Right atrium auricular region (tissue), 2 donors: ENCODE measurements around the gene PTPRD. TPM values are rescaled to one million over a fixed set of nuclear protein-coding genes. Genes with fewer than 3 reads are reported as not detected.
A peak's percentile ranks its signal among the peaks of the same experiment; 100 is the strongest.
"Not testable (repeated sequence)": the region's sequence is repeated elsewhere in the genome, so short reads cannot be mapped to it uniquely, and the experiment has no call there.

Experiments
- DNase-seq: peaks from one replicate; pipeline ENCODE4 v3.0.0-alpha.2; 2019; ENCODE audit warnings: low spot score
- H3K27ac ChIP-seq, 2 donors: fragments of 200-600 bp; sonication (generic); 1 replicate in 1 of 2; 2 replicates in 1 of 2; pipeline ENCODE4 v1.5.1; 2016 to 2019
- H3K27me3 ChIP-seq, 2 donors: fragments of 200-600 bp; sonication (generic); one replicate each; pipeline versions ENCODE4 v1.5.1 to v1.6.0; 2017 to 2019
- H3K36me3 ChIP-seq: fragments of 200-600 bp; sonication (generic); one replicate; pipeline ENCODE4 v1.5.1; 2016
- H3K4me1 ChIP-seq, 2 donors: fragments of 200-600 bp; sonication (generic); one replicate each; pipeline versions ENCODE4 v1.5.1 to v1.6.0; 2017 to 2019
- H3K4me3 ChIP-seq, 2 donors: fragments of 200-600 bp; sonication (generic); 1 replicate in 1 of 2; 2 replicates in 1 of 2; pipeline ENCODE4 v1.5.1; 2017 to 2019; ENCODE audit warnings: mild to moderate bottlenecking in 1 of 2, moderate library complexity in 1 of 2
- H3K9me3 ChIP-seq, 2 donors: fragments of 200-600 bp; sonication (generic); one replicate each; pipeline ENCODE4 v1.5.1; 2019
- CTCF ChIP-seq, 2 donors: fragments of 200-600 bp; sonication (generic); IDR thresholded peaks; one replicate each; pipeline ENCODE4 v1.5.1; 2019; ENCODE audit warnings: antibody characterized with exemption in 2 of 2
- total RNA-seq, 2 donors: library from RNA; depleted of rRNA; stranded (reverse); fragments of >200 nt; gene quantifications; one replicate each; pipeline ENCODE4 v1.1.0, GENCODE V29; 2016

PTPRD gene
- total RNA-seq, 2 donors from 2014 or later = 5.5 to 6.6 TPM

- peak; percentile 28 to 62 for TF ChIP-seq CTCF (IDR thresholded peaks at IDR 0.05)
- H3K9me3 ChIP-seq = no peaks in the 10 kb centered on the region
- H3K27me3 ChIP-seq = no peaks in the 10 kb centered on the region
- H3K27ac ChIP-seq = no peak overlapping the region
- H3K4me1 ChIP-seq = no peaks in the 10 kb centered on the region
- H3K4me3 ChIP-seq = no peak overlapping the region
- DNase-seq = no peak
- H3K36me3 ChIP-seq = no peaks in the 10 kb centered on the region
These were observed 246.5 kb downstream of the PTPRD start for GRCh38 chr9:10366171-10366779.

- Histone ChIP-seq H3K4me3 (no peak overlapping the region), H3K27me3 (no peaks in the 10 kb centered on the region)
- TF ChIP-seq CTCF (IDR thresholded peaks at IDR 0.05) = no peak
These were observed 258.2 kb downstream of the PTPRD start for GRCh38 chr9:10354591-10354990.

GRCh38 chr9:10345621-10346020 lies 267.2 kb downstream of the PTPRD start:
- not testable (repeated sequence) for H3K4me3 ChIP-seq, H3K27ac ChIP-seq, H3K27me3 ChIP-seq, DNase-seq, H3K36me3 ChIP-seq, H3K4me1 ChIP-seq, H3K9me3 ChIP-seq

More at GRCh38 chr9:10354591-10354990, 258.2 kb downstream of the PTPRD start:
- Histone ChIP-seq H3K36me3 (no peaks in the 10 kb centered on the region), H3K9me3 (no peaks in the 10 kb centered on the region), H3K27ac (no peak overlapping the region), H3K4me1 (no peaks in the 10 kb centered on the region)
- no peak for DNase-seq

GRCh38 chr9:10341057-10341456 lies 271.7 kb downstream of the PTPRD start:
- Histone ChIP-seq H3K9me3 (no peaks in the 10 kb centered on the region), H3K27ac (no peak overlapping the region), H3K27me3 (no peaks in the 10 kb centered on the region), H3K36me3 (no peaks in the 10 kb centered on the region), H3K4me3 (no peak overlapping the region), H3K4me1 (no peaks in the 10 kb centered on the region)
- no peak for TF ChIP-seq CTCF (IDR thresholded peaks at IDR 0.05)
- no peak for DNase-seq

- no peaks in the 10 kb centered on the region for H3K9me3 ChIP-seq
- no peak overlapping the region for H3K27ac ChIP-seq
- TF ChIP-seq CTCF (IDR thresholded peaks at IDR 0.05) = no peak
- H3K27me3 ChIP-seq = no peaks in the 10 kb centered on the region
- H3K36me3 ChIP-seq = no peaks in the 10 kb centered on the region
- no peak overlapping the region for H3K4me3 ChIP-seq
- H3K4me1 ChIP-seq = no peaks in the 10 kb centered on the region
- DNase-seq = no peak
These were observed 273.6 kb downstream of the PTPRD start for GRCh38 chr9:10339152-10339551.

- no peak for TF ChIP-seq CTCF (IDR thresholded peaks at IDR 0.05)
- Histone ChIP-seq H3K4me1 (no peaks in the 10 kb centered on the region), H3K27me3 (no peaks in the 10 kb centered on the region), H3K27ac (no peak overlapping the region), H3K4me3 (no peak overlapping the region), H3K36me3 (no peaks in the 10 kb centered on the region), H3K9me3 (no peaks in the 10 kb centered on the region)
- no peak for DNase-seq
These were observed 281.6 kb downstream of the PTPRD start for GRCh38 chr9:10331157-10331556.
